GM18508 (cell line): ENCODE data around the gene LITAF.
"Not testable (repeated sequence)": the region's sequence is repeated elsewhere in the genome, so short reads cannot be mapped to it uniquely, and the experiment has no call there.

Experiments
- ATAC-seq: cut with Tn5 transposase; IDR thresholded peaks from one replicate; pipeline ENCODE4 v1.9.1; 2021; ENCODE audit warnings: moderate number of reproducible peaks; ENCODE audit not compliant: insufficient read depth, unreplicated experiment

The LITAF gene

GRCh38 chr16:11621920-11622651 lies 35.4 kb upstream of the LITAF start:
- ATAC-seq = no peak

- no peak for ATAC-seq
These were observed 34.8 kb upstream of the LITAF start for GRCh38 chr16:11621539-11621919.

- no peak for ATAC-seq
These were observed 33.7 kb upstream of the LITAF start for GRCh38 chr16:11620243-11621003.

GRCh38 chr16:11619327-11619851 lies 32.7 kb upstream of the LITAF start:
- ATAC-seq = no peak

- no peak for ATAC-seq
These were observed 31.5 kb upstream of the LITAF start for GRCh38 chr16:11618107-11618717.

GRCh38 chr16:11615748-11616447 lies 29.2 kb upstream of the LITAF start:
- no peak for ATAC-seq

- ATAC-seq = no peak
These were observed 28.0 kb upstream of the LITAF start for GRCh38 chr16:11614587-11615175.

- no peak for ATAC-seq
These were observed 26.9 kb upstream of the LITAF start for GRCh38 chr16:11613381-11614303.

- no peak for ATAC-seq
These were observed 25.9 kb upstream of the LITAF start for GRCh38 chr16:11612665-11613025.

- no peak for ATAC-seq
These were observed 25.3 kb upstream of the LITAF start for GRCh38 chr16:11611871-11612664.

- no peak for ATAC-seq
These were observed 23.9 kb upstream of the LITAF start for GRCh38 chr16:11610580-11610979.

GRCh38 chr16:11610121-11610505 lies 23.4 kb upstream of the LITAF start:
- ATAC-seq = no peak

GRCh38 chr16:11609474-11610120 lies 22.9 kb upstream of the LITAF start:
- ATAC-seq = no peak

- no peak for ATAC-seq
These were observed 19.2 kb upstream of the LITAF start for GRCh38 chr16:11605891-11606290.

GRCh38 chr16:11605564-11605886 lies 18.8 kb upstream of the LITAF start:
- ATAC-seq = no peak

GRCh38 chr16:11604783-11605563 lies 18.3 kb upstream of the LITAF start:
- ATAC-seq = no peak

GRCh38 chr16:11604296-11604695 lies 17.6 kb upstream of the LITAF start:
- not testable (repeated sequence) for ATAC-seq
